Transverse colon (tissue), 4 donors: ENCODE results near the gene NECTIN4. TPM values are rescaled to one million over a fixed set of nuclear protein-coding genes. Genes with fewer than 3 reads are reported as not detected.

Source experiments
- DNase-seq: peaks from one replicate; pipeline ENCODE4 v3.0.0-alpha.2; 2019
- H3K27ac ChIP-seq, 4 donors: fragments of 200-600 bp; sonication (generic); 2 replicates each; pipeline ENCODE4 v1.5.1; 2016 to 2018; ENCODE audit warnings: inconsistent platforms in 4 of 4
- H3K27me3 ChIP-seq: fragments of 200-600 bp; sonication (generic); 2 replicates; pipeline ENCODE4 v1.5.1; 2017; ENCODE audit warnings: inconsistent platforms
- H3K36me3 ChIP-seq, 4 donors: fragments of 200-600 bp; sonication (generic); 2 replicates each; pipeline ENCODE4 v1.5.1; 2017 to 2019; ENCODE audit warnings: inconsistent platforms in 4 of 4
- H3K4me1 ChIP-seq, 4 donors: fragments of 200-600 bp; sonication (generic); 2 replicates each; pipeline ENCODE4 v1.5.1; 2017 to 2020; ENCODE audit warnings: inconsistent platforms in 4 of 4
- H3K4me3 ChIP-seq, 4 donors: fragments of 200-600 bp; sonication (generic); 1 replicate in 1 of 4; 2 replicates in 3 of 4; pipeline versions ENCODE4 v1.5.1 to v1.6.1; 2017 to 2019; ENCODE audit warnings: inconsistent platforms in 4 of 4
- H3K9me3 ChIP-seq, 2 donors: fragments of 200-600 bp; sonication (generic); 2 replicates each; pipeline ENCODE4 v1.5.1; 2017 to 2019; ENCODE audit warnings: inconsistent platforms in 2 of 2
- CTCF ChIP-seq, 5 experiments: fragments of 200-600 bp in 3 of 5; fragments of 450-650 bp in 2 of 5; sonication (generic) in 3 of 5; IDR thresholded peaks; 1 replicate in 2 of 5; 2 replicates in 3 of 5; pipeline ENCODE4 v1.5.1; 2016 to 2017; ENCODE audit warnings: antibody characterized with exemption in 5 of 5, inconsistent platforms in 3 of 5, mild to moderate bottlenecking in 2 of 5, moderate library complexity in 1 of 5
- EP300 ChIP-seq: sonication (generic); formaldehyde crosslinking; IDR thresholded peaks from one replicate; pipeline ENCODE4 v1.6.1; 2017; ENCODE audit warnings: antibody characterized with exemption, low read depth
- POLR2A ChIP-seq: fragments of 450-650 bp; IDR thresholded peaks from one replicate; pipeline ENCODE4 v1.6.1; 2016; ENCODE audit warnings: antibody characterized with exemption, mild to moderate bottlenecking, moderate library complexity
- POLR2AphosphoS5 ChIP-seq, 3 donors: sonication (generic); formaldehyde crosslinking; IDR thresholded peaks; one replicate each; pipeline ENCODE4 v1.6.1; 2016; ENCODE audit warnings: antibody characterized with exemption in 3 of 3
- WGBS, 2 donors: methylation state at CpG; one replicate each; pipeline ENCODE4 v1.1.5; 2018; ENCODE audit warnings: low coverage in 1 of 2; 5-methylcytosine and 5-hydroxymethylcytosine counted together
- in situ Hi-C, 4 donors: fragments of 200-750 bp; cut with MboI; loops; one replicate each; pipeline versions ENCODE4 v1.15.0 to v1.15.1; 2017; ENCODE audit warnings: low sequenced_read_pairs in 3 of 4, low pct_ligation_motif_present in 1 of 4, low pct_unique_long_range_greater_than_20kb in 1 of 4
- intact Hi-C: fragments of 100-400 bp; cut with DNase I; formaldehyde crosslinking; loops from one replicate; pipeline ENCODE4 v1.15.1; 2023; ENCODE audit warnings: low total_unique reads
- total RNA-seq, 4 donors: library from RNA; depleted of rRNA; stranded (reverse); fragments of >200 nt; gene quantifications; one replicate each; pipeline ENCODE4 v1.1.0, GENCODE V29; 2016

Gene NECTIN4
- total RNA-seq, 4 donors from 2014 or later, result 0.37 to 4.0 (median 0.82) TPM; not detected in 1

GRCh38 chr1:161090617-161091016 lies 1.3 kb upstream of the NECTIN4 start:
- WGBS, 2 donors, result 77 to 87% methylated on average over 3 of the region's 3 CpGs
- no peak for DNase-seq
- no peak overlapping the region for H3K4me3 ChIP-seq
- no peaks in the 10 kb centered on the region for H3K27me3 ChIP-seq
- H3K36me3 ChIP-seq, result no peaks in the 10 kb centered on the region
- no peak for TF ChIP-seq EP300
- TF ChIP-seq POLR2A, result no peak
- no peak for TF ChIP-seq POLR2AphosphoS5 (IDR thresholded peaks at IDR 0.05)
- TF ChIP-seq CTCF (IDR thresholded peaks at IDR 0.05), result no peak
- in situ Hi-C loops (loop anchor here in 2 of 4 donors (5.0 to 25.0 kb wide), 3 partner anchors 93 to 253 kb away; no protein-coding TSS in a partner anchor), intact Hi-C loops (no loop called here)
- H3K4me1 ChIP-seq, result peaks cover 0 to 18% (median 12%) of the 10 kb centered on the region in 4 donors
- H3K9me3 ChIP-seq, result no peaks in the 10 kb centered on the region
- no peak overlapping the region for H3K27ac ChIP-seq

GRCh38 chr1:161089938-161090337 lies 580 bp upstream of the NECTIN4 start:
- in situ Hi-C loops (loop anchor here in 2 of 4 donors (5.0 to 25.0 kb wide), 3 partner anchors 93 to 253 kb away; no protein-coding TSS in a partner anchor), intact Hi-C loops (loop anchor here (5.0 kb wide), 1 partner anchor 1873 kb away; no protein-coding TSS in a partner anchor)
- Histone ChIP-seq H3K4me1 (peaks cover 0 to 18% (median 12%) of the 10 kb centered on the region in 4 donors), H3K9me3 (no peaks in the 10 kb centered on the region), H3K36me3 (no peaks in the 10 kb centered on the region), H3K4me3 (no peak overlapping the region), H3K27me3 (no peaks in the 10 kb centered on the region), H3K27ac (peak overlapping the region in 1 of 4 donors; percentile 23)
- DNase-seq, result no peak
- 95 to 98% methylated on average over 3 to 5 of the region's 5 CpGs for WGBS, 2 donors
- TF ChIP-seq EP300 (no peak), POLR2AphosphoS5 (IDR thresholded peaks at IDR 0.05) (no peak), POLR2A (no peak), CTCF (IDR thresholded peaks at IDR 0.05) (no peak)

- H3K4me3 ChIP-seq, result peak overlapping the region in 2 of 4 donors; percentile 12 to 16
Measured at GRCh38 chr1:161088587-161089110, 709 bp downstream of the NECTIN4 start.

More at GRCh38 chr1:161088587-161089110, 709 bp downstream of the NECTIN4 start:
- intact Hi-C loops (loop anchor here (5.0 kb wide), 1 partner anchor 1871 kb away; no protein-coding TSS in a partner anchor), in situ Hi-C loops (loop anchor here in 1 of 4 donors (25.0 kb wide), 1 partner anchor 251 kb away; no protein-coding TSS in a partner anchor)
- peaks cover 2 to 22% (median 15%) of the 10 kb centered on the region in 4 donors for H3K4me1 ChIP-seq
- H3K36me3 ChIP-seq, result no peaks in the 10 kb centered on the region
- WGBS, 2 donors, result 62 to 80% methylated on average over 1 to 3 of the region's 3 CpGs
- no peaks in the 10 kb centered on the region for H3K27me3 ChIP-seq
- H3K27ac ChIP-seq, result peak overlapping the region in 3 of 4 donors; percentile 8 to 50 (median 23)
- TF ChIP-seq POLR2A (no peak), EP300 (no peak), POLR2AphosphoS5 (IDR thresholded peaks at IDR 0.05) (no peak), CTCF (IDR thresholded peaks at IDR 0.05) (no peak)
- no peaks in the 10 kb centered on the region for H3K9me3 ChIP-seq
- DNase-seq, result no peak
